ENCODE data around the gene PGM1. TPM values are rescaled to one million over a fixed set of nuclear protein-coding genes. Genes with fewer than 3 reads are reported as not detected.
A peak's percentile ranks its signal among the peaks of the same experiment; 100 is the strongest.

The PGM1 gene
- total and polyA plus RNA-seq, 2 experiments from 2014 or later = 118 to 128 TPM

GRCh38 chr1:63678200-63678599 lies 85.0 kb downstream of the PGM1 start:
- Histone ChIP-seq H3K79me2 (ENCODE audit: insufficient read depth) (no peaks in the 10 kb centered on the region), H3K9me3 (ENCODE audit: low read depth) (no peaks in the 10 kb centered on the region), H3K27ac (no peak overlapping the region), H3K36me3 (ENCODE audit: low read depth) (no peaks in the 10 kb centered on the region), H3K4me3 (no peak overlapping the region), H3K4me1 (ENCODE audit: insufficient read depth) (peaks cover 4% of the 10 kb centered on the region; the same call in 1 of the 2 replicates), H3K4me2 (ENCODE audit: unreplicated experiment) (no peak overlapping the region), H4K20me1 (ENCODE audit: insufficient read depth) (no peaks in the 10 kb centered on the region), H3F3A (ENCODE audit: insufficient read depth) (no peaks in the 10 kb centered on the region), H3K27me3 (replicated peaks; ENCODE audit: insufficient read depth) (no peaks in the 10 kb centered on the region), H2AFZ (no peak overlapping the region), H3K9ac (no peak overlapping the region), H3K9me2 (ENCODE audit: insufficient read depth) (no peaks in the 10 kb centered on the region)
- no peak for TF ChIP-seq EZH2phosphoT487 (IDR thresholded peaks at IDR 0.05; ENCODE audit: insufficient read depth, low read depth)
- no peak for TF ChIP-seq EZH2 (IDR thresholded peaks at IDR 0.05; ENCODE audit: insufficient read depth, poor library complexity, severe bottlenecking)
- in situ Hi-C loops (cut with MboI) = loop anchor here (10.0 to 25.0 kb wide), 2 partner anchors 234 to 567 kb away; no protein-coding TSS in a partner anchor
- no peak for DNase-seq
- 88 to 100% methylated on average over 1 of the region's 1 CpG for WGBS, 2 experiments (ENCODE audit: low coverage in 1 of 2, low lambda C conversion rate in 2 of 2, missing lambda C conversion rate in 2 of 2)

GRCh38 chr1:63679076-63679475 lies 85.9 kb downstream of the PGM1 start:
- WGBS, 2 experiments (ENCODE audit: low coverage in 1 of 2, low lambda C conversion rate in 2 of 2, missing lambda C conversion rate in 2 of 2) = 86 to 89% methylated on average over 2 of the region's 2 CpGs
- H3K4me3 ChIP-seq = no peak overlapping the region
- TF ChIP-seq EZH2 (IDR thresholded peaks at IDR 0.05; ENCODE audit: insufficient read depth, poor library complexity, severe bottlenecking) (no peak), EZH2phosphoT487 (IDR thresholded peaks at IDR 0.05; ENCODE audit: insufficient read depth, low read depth) (no peak)

GRCh38 chr1:63679589-63679988 lies 86.4 kb downstream of the PGM1 start:
- no peak overlapping the region for H3K27ac ChIP-seq
- in situ Hi-C loops (cut with MboI) = loop anchor here (10.0 to 25.0 kb wide), 2 partner anchors 233 to 565 kb away; no protein-coding TSS in a partner anchor

More at GRCh38 chr1:63679076-63679475, 85.9 kb downstream of the PGM1 start:
- no peak overlapping the region for H2AFZ ChIP-seq
- H3F3A ChIP-seq (ENCODE audit: insufficient read depth) = no peaks in the 10 kb centered on the region
- no peaks in the 10 kb centered on the region for H3K79me2 ChIP-seq (ENCODE audit: insufficient read depth)
- peaks cover 4% of the 10 kb centered on the region; the same call in 1 of the 2 replicates for H3K4me1 ChIP-seq (ENCODE audit: insufficient read depth)
- no peak overlapping the region for H3K9ac ChIP-seq
- H3K27ac ChIP-seq = no peak overlapping the region
- H3K9me3 ChIP-seq (ENCODE audit: low read depth) = no peaks in the 10 kb centered on the region
- H3K9me2 ChIP-seq (ENCODE audit: insufficient read depth) = no peaks in the 10 kb centered on the region
- peak; percentile 58 for DNase-seq
- no peaks in the 10 kb centered on the region for H4K20me1 ChIP-seq (ENCODE audit: insufficient read depth)
- no peaks in the 10 kb centered on the region for H3K36me3 ChIP-seq (ENCODE audit: low read depth)
- H3K4me2 ChIP-seq (ENCODE audit: unreplicated experiment) = no peak overlapping the region
- in situ Hi-C loops (cut with MboI) = loop anchor here (10.0 to 25.0 kb wide), 2 partner anchors 233 to 566 kb away; no protein-coding TSS in a partner anchor
- H3K27me3 ChIP-seq (replicated peaks; ENCODE audit: insufficient read depth) = no peaks in the 10 kb centered on the region

GRCh38 chr1:63682936-63683335 lies 89.7 kb downstream of the PGM1 start:
- no peak overlapping the region for H3K4me2 ChIP-seq (ENCODE audit: unreplicated experiment)
- WGBS, 2 experiments (ENCODE audit: low coverage in 1 of 2, low lambda C conversion rate in 2 of 2, missing lambda C conversion rate in 2 of 2) = 76 to 90% methylated on average over 5 of the region's 5 CpGs
- TF ChIP-seq EZH2phosphoT487 (IDR thresholded peaks at IDR 0.05; ENCODE audit: insufficient read depth, low read depth) = no peak
- TF ChIP-seq EZH2 (IDR thresholded peaks at IDR 0.05; ENCODE audit: insufficient read depth, poor library complexity, severe bottlenecking) = no peak
- 0 out of 2 replicates have a peak, but pooled peaks cover 4% of the 10 kb centered on the region for H3K4me1 ChIP-seq (ENCODE audit: insufficient read depth)
- H3K9ac ChIP-seq = no peak overlapping the region
- no peaks in the 10 kb centered on the region; the same call in 1 of the 2 replicates for H3F3A ChIP-seq (ENCODE audit: insufficient read depth)
- H3K9me3 ChIP-seq (ENCODE audit: low read depth) = no peaks in the 10 kb centered on the region
- H3K27ac ChIP-seq = no peak overlapping the region
- no peak overlapping the region for H3K4me3 ChIP-seq
- H3K79me2 ChIP-seq (ENCODE audit: insufficient read depth) = no peaks in the 10 kb centered on the region
- no peaks in the 10 kb centered on the region for H3K27me3 ChIP-seq (replicated peaks; ENCODE audit: insufficient read depth)
- DNase-seq = no peak
- H3K9me2 ChIP-seq (ENCODE audit: insufficient read depth) = no peaks in the 10 kb centered on the region
- no peak overlapping the region for H2AFZ ChIP-seq
- in situ Hi-C loops (cut with MboI) = loop anchor here (25.0 kb wide), 1 partner anchor 229 kb away; no protein-coding TSS in a partner anchor
- no peaks in the 10 kb centered on the region for H3K36me3 ChIP-seq (ENCODE audit: low read depth)
- H4K20me1 ChIP-seq (ENCODE audit: insufficient read depth) = no peaks in the 10 kb centered on the region

More at GRCh38 chr1:63679589-63679988, 86.4 kb downstream of the PGM1 start:
- Histone ChIP-seq H3K4me1 (ENCODE audit: insufficient read depth) (peaks cover 2% of the 10 kb centered on the region; the same call in 1 of the 2 replicates), H3K9me2 (ENCODE audit: insufficient read depth) (no peaks in the 10 kb centered on the region), H3K27me3 (replicated peaks; ENCODE audit: insufficient read depth) (no peaks in the 10 kb centered on the region), H2AFZ (no peak overlapping the region), H4K20me1 (ENCODE audit: insufficient read depth) (no peaks in the 10 kb centered on the region), H3K4me2 (ENCODE audit: unreplicated experiment) (no peak overlapping the region), H3K36me3 (ENCODE audit: low read depth) (no peaks in the 10 kb centered on the region), H3K9me3 (ENCODE audit: low read depth) (no peaks in the 10 kb centered on the region), H3F3A (ENCODE audit: insufficient read depth) (no peaks in the 10 kb centered on the region), H3K79me2 (ENCODE audit: insufficient read depth) (no peaks in the 10 kb centered on the region), H3K4me3 (no peak overlapping the region), H3K9ac (no peak overlapping the region)
- DNase-seq = no peak
- TF ChIP-seq EZH2phosphoT487 (IDR thresholded peaks at IDR 0.05; ENCODE audit: insufficient read depth, low read depth) (no peak), EZH2 (IDR thresholded peaks at IDR 0.05; ENCODE audit: insufficient read depth, poor library complexity, severe bottlenecking) (no peak)
- 66 to 82% methylated on average over 3 of the region's 3 CpGs for WGBS, 2 experiments (ENCODE audit: low coverage in 1 of 2, low lambda C conversion rate in 2 of 2, missing lambda C conversion rate in 2 of 2)
